Prostate gland (tissue), 2 donors: ENCODE measurements around the gene ADGRL3.

Source experiments
- CTCF ChIP-seq, 4 experiments: fragments of 200-600 bp in 2 of 4; fragments of 450-650 bp in 2 of 4; sonication (generic) in 2 of 4; IDR thresholded peaks; 1 replicate in 3 of 4; 2 replicates in 1 of 4; pipeline ENCODE4 v1.5.1; 2016 to 2019; ENCODE audit warnings: antibody characterized with exemption in 4 of 4, mild to moderate bottlenecking in 2 of 4, moderate library complexity in 2 of 4
- POLR2A ChIP-seq: fragments of 450-650 bp; IDR thresholded peaks from one replicate; pipeline ENCODE4 v1.6.1; 2016; ENCODE audit warnings: antibody characterized with exemption, mild to moderate bottlenecking
- POLR2AphosphoS5 ChIP-seq: sonication (generic); formaldehyde crosslinking; IDR thresholded peaks from one replicate; pipeline ENCODE4 v1.6.1; 2017; ENCODE audit warnings: antibody characterized with exemption

GRCh38 chr4:61739887-61740286, 539.8 kb downstream of the ADGRL3 start:
- TF ChIP-seq POLR2AphosphoS5: no peak
- no peak for TF ChIP-seq CTCF (IDR thresholded peaks at IDR 0.05)
- TF ChIP-seq POLR2A: no peak
